ENCODE data around the gene HUS1. TPM values are rescaled to one million over a fixed set of nuclear protein-coding genes. Genes with fewer than 3 reads are reported as not detected.
"Not testable (repeated sequence)": the region's sequence is repeated elsewhere in the genome, so short reads cannot be mapped to it uniquely, and the experiment has no call there.

HUS1 gene
- total RNA-seq, 4 donors from 2014 or later = 18.3 to 33.0 (median 23.0) TPM

- no peak for ATAC-seq
- in situ Hi-C loops (cut with MboI; ENCODE audit: low sequenced_read_pairs in 4 of 4) = loop anchor here in 2 of 4 donors (5.0 kb wide), 1 partner anchor 115 kb away; no protein-coding TSS in a partner anchor
- peak overlapping the region in 1 of 4 donors; percentile 15 for H3K27ac ChIP-seq
These were observed 13.0 kb upstream of the HUS1 start for GRCh38 chr7:47992446-47992845.

GRCh38 chr7:47991741-47992311 is 12.4 kb upstream of the HUS1 start:
- Histone ChIP-seq H3K4me1 (no peaks in the 10 kb centered on the region), H3K9me3 (no peaks in the 10 kb centered on the region), H3K27ac (peak overlapping the region in 1 of 4 donors; percentile 15), H3K4me3 (peak overlapping the region; percentile 38 to 67 (median 48)), H3K36me3 (no peaks in the 10 kb centered on the region), H3K27me3 (peaks cover 0 to 2% (median 0%) of the 10 kb centered on the region in 3 donors)
- peak; percentile 58 to 64 for DNase-seq
- TF ChIP-seq POLR2A (IDR thresholded peaks at IDR 0.05) (no peak), CTCF (IDR thresholded peaks at IDR 0.05 in 4 of 5, conservative IDR thresholded peaks at IDR 0.05 in 1 of 5) (peak; percentile 18 to 61 (median 49))
- in situ Hi-C loops (cut with MboI; ENCODE audit: low sequenced_read_pairs in 4 of 4) (loop anchor here in 2 of 4 donors (5.0 kb wide), 1 partner anchor 115 kb away; no protein-coding TSS in a partner anchor), intact Hi-C loops (cut with DNase I; ENCODE audit: low total_unique reads) (loop anchor here (1.0 kb wide), 1 partner anchor 118 kb away; no protein-coding TSS in a partner anchor)
- ATAC-seq = peak; percentile 63 to 75

More at GRCh38 chr7:47992446-47992845, 13.0 kb upstream of the HUS1 start:
- H3K36me3 ChIP-seq = no peaks in the 10 kb centered on the region
- H3K9me3 ChIP-seq = no peaks in the 10 kb centered on the region
- DNase-seq = no peak
- peaks cover 0 to 2% (median 0%) of the 10 kb centered on the region in 3 donors for H3K27me3 ChIP-seq
- intact Hi-C loops (cut with DNase I; ENCODE audit: low total_unique reads) = no loop called here
- TF ChIP-seq POLR2A (IDR thresholded peaks at IDR 0.05) (no peak), CTCF (IDR thresholded peaks at IDR 0.05 in 4 of 5, conservative IDR thresholded peaks at IDR 0.05 in 1 of 5) (no peak)
- no peaks in the 10 kb centered on the region for H3K4me1 ChIP-seq
- peak overlapping the region in 3 of 4 donors; percentile 38 to 67 (median 48) for H3K4me3 ChIP-seq

GRCh38 chr7:47991270-47991669 is 11.9 kb upstream of the HUS1 start:
- H3K4me1 ChIP-seq = no peaks in the 10 kb centered on the region
- intact Hi-C loops (cut with DNase I; ENCODE audit: low total_unique reads) (loop anchor here (1.0 kb wide), 1 partner anchor 119 kb away; no protein-coding TSS in a partner anchor), in situ Hi-C loops (cut with MboI; ENCODE audit: low sequenced_read_pairs in 4 of 4) (loop anchor here in 2 of 4 donors (5.0 kb wide), 1 partner anchor 116 kb away; no protein-coding TSS in a partner anchor)
- peak overlapping the region in 1 of 4 donors; percentile 67 for H3K4me3 ChIP-seq
- TF ChIP-seq POLR2A (IDR thresholded peaks at IDR 0.05) (no peak), CTCF (IDR thresholded peaks at IDR 0.05 in 4 of 5, conservative IDR thresholded peaks at IDR 0.05 in 1 of 5) (no peak)
- peak overlapping the region in 1 of 4 donors; percentile 15 for H3K27ac ChIP-seq
- ATAC-seq (no peak), DNase-seq (no peak)
- no peaks in the 10 kb centered on the region for H3K9me3 ChIP-seq
- H3K27me3 ChIP-seq = peaks cover 0 to 2% (median 0%) of the 10 kb centered on the region in 3 donors
- no peaks in the 10 kb centered on the region for H3K36me3 ChIP-seq

- Histone ChIP-seq H3K27me3 (peaks cover 0 to 2% (median 0%) of the 10 kb centered on the region in 3 donors), H3K4me1 (no peaks in the 10 kb centered on the region), H3K27ac (no peak overlapping the region), H3K36me3 (no peaks in the 10 kb centered on the region), H3K9me3 (no peaks in the 10 kb centered on the region), H3K4me3 (no peak overlapping the region)
- no peak for TF ChIP-seq POLR2A (IDR thresholded peaks at IDR 0.05)
- no peak for TF ChIP-seq CTCF (IDR thresholded peaks at IDR 0.05 in 4 of 5, conservative IDR thresholded peaks at IDR 0.05 in 1 of 5)
- DNase-seq (no peak), ATAC-seq (no peak)
- intact Hi-C loops (cut with DNase I; ENCODE audit: low total_unique reads) = no loop called here
- in situ Hi-C loops (cut with MboI; ENCODE audit: low sequenced_read_pairs in 4 of 4) = loop anchor here in 2 of 4 donors (5.0 kb wide), 1 partner anchor 117 kb away; no protein-coding TSS in a partner anchor
These were observed 11.2 kb upstream of the HUS1 start for GRCh38 chr7:47990592-47990991.

- ATAC-seq; H3K4me3 ChIP-seq; H3K9me3 ChIP-seq; DNase-seq; intact Hi-C loops (cut with DNase I; ENCODE audit: low total_unique reads); H3K27ac ChIP-seq; H3K4me1 ChIP-seq; H3K27me3 ChIP-seq; H3K36me3 ChIP-seq: not testable (repeated sequence)
- in situ Hi-C loops (cut with MboI; ENCODE audit: low sequenced_read_pairs in 4 of 4) = loop anchor here in 3 of 4 donors (5.0 to 10.0 kb wide), 2 partner anchors 105 to 117 kb away; no protein-coding TSS in a partner anchor
These were observed 10.4 kb upstream of the HUS1 start for GRCh38 chr7:47989607-47990400.
